Stimulated activated memory B cell treated with anti-CD40 and anti-IgM and Interleukin-4, amounts not matched to agents 10 μg/mL and 1 μg/mL and 100 μg/mL, for 72 hours (primary cell): ENCODE measurements around the gene CXADR.
"Not testable (repeated sequence)": the region's sequence is repeated elsewhere in the genome, so short reads cannot be mapped to it uniquely, and the experiment has no call there.

Experiments used
- ATAC-seq: fragments of 150-1000 bp; cut with Tn5 transposase; 2 replicates; pipeline ENCODE4 v1.10.0; 2021
- H3K27ac Mint-ChIP-seq: one replicate; pipeline ENCODE4 v1.8.0; 2022; ENCODE audit warnings: mild to moderate bottlenecking, mixed read lengths
- H3K27me3 Mint-ChIP-seq: one replicate; pipeline ENCODE4 v1.8.0; 2022; ENCODE audit warnings: mixed read lengths
- H3K36me3 Mint-ChIP-seq: one replicate; pipeline ENCODE4 v1.8.0; 2022; ENCODE audit warnings: mixed read lengths
- H3K4me1 Mint-ChIP-seq: one replicate; pipeline ENCODE4 v1.8.0; 2022; ENCODE audit warnings: mixed read lengths
- H3K4me3 Mint-ChIP-seq: one replicate; pipeline ENCODE4 v1.8.0; 2022; ENCODE audit warnings: mild to moderate bottlenecking, moderate library complexity, mixed read lengths
- H3K9me3 Mint-ChIP-seq: one replicate; pipeline ENCODE4 v1.8.0; 2022; ENCODE audit warnings: mixed read lengths

The CXADR gene

DNA sequence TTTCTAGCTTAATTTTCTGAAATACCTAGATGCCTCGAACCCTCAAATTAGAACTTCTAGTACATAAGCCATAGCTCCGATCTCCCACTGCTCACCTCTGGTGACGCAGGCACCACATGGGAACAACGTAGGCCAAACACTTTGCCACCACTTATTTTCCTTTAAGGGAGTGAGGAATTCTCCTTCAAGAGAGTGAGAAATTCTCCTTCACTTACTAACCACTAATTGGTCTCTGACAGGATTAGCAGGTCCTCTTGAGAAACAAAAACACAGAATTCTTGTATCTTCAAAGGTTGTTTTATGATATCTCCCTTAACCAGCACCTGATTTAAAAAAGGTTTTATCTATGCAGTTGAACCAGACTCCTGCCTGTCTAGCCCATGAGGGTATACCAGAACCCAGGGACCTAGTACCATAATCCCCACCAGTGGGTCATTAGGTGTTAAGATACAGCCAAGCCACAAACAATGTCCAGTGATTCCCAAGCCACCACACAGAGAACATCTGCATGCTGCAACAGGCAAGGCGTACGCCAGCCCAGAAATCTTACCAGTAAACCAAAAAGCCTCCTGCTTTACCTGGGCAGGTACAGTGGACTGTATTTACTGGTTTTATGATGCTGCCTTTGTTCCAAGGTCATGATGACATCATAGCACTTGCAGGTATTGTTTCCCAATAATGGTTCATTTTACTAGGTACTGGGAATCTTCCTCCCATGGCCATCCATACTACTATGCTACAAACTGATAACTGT, 20.3 kb upstream of the CXADR start:
- no peak for ATAC-seq
- Mint-ChIP-seq H3K9me3 (no peaks in the 10 kb centered on the region), H3K4me3 (no peak overlapping the region), H3K27ac (no peak overlapping the region), H3K27me3 (peaks cover 38% of the 10 kb centered on the region), H3K36me3 (no peaks in the 10 kb centered on the region), H3K4me1 (no peaks in the 10 kb centered on the region)

DNA sequence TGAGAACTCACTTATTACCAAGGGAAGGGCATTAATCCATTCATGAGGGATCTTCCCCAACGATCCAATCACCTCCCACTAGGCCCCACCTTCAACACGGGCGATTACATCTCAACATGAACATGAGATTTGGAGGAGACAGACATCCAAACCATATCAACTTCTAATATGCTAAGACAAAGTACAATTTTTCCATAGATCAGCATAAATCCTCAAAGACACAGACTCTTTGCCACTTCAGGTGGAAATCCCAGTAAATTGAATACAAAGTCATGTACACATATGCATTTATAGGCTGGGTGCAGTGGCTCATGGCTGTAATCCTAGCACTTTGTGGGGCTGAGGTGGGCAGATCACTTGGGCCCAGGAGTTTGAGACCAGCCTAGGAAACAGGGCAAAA, 18.8 kb upstream of the CXADR start:
- Mint-ChIP-seq H3K27me3 (peaks cover 38% of the 10 kb centered on the region), H3K4me1 (no peaks in the 10 kb centered on the region), H3K27ac (no peak overlapping the region), H3K4me3 (no peak overlapping the region), H3K9me3 (no peaks in the 10 kb centered on the region), H3K36me3 (no peaks in the 10 kb centered on the region)
- ATAC-seq: no peak

DNA sequence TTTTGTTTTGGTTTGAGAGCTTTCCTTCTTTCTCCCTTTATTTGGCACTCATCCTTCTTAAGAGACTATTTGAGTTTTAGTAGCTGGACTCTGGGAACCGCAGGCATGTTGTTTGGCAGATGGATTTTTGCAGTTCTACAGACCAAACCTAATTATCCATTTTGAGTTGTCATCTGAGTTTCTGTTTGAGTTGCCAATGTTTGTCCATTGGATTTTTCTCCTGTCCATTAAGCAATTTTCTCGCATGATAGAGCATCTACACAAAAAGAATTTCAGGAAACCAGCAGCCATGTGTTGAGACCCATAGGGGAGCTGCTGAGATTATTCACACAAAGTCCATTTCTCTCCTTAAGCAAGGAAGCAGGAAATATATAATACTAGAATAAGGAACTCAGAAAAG, 17.2 kb upstream of the CXADR start:
- no peak for ATAC-seq
- Mint-ChIP-seq H3K4me3 (no peak overlapping the region), H3K27me3 (peaks cover 38% of the 10 kb centered on the region), H3K27ac (no peak overlapping the region), H3K36me3 (no peaks in the 10 kb centered on the region), H3K9me3 (no peaks in the 10 kb centered on the region), H3K4me1 (no peaks in the 10 kb centered on the region)

DNA sequence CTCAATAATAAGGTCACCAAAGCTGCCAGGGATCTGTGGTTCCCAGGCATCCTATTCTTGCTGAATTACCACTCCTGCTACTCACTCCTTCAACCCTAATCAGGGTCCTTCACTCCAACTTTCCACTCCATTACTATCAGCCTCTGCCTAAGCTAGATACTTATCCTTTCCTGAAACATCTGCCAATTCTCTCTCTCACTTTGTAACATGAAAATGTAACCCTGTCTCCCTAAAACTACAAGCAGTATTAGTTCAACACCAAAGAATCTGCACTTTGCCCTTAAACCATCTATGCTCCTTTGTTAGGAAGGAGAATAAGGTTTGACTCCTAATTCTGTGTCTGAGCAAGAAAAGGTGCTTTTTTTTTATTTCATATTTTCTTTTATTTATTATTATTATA, 15.5 kb upstream of the CXADR start:
- no peaks in the 10 kb centered on the region for H3K9me3 Mint-ChIP-seq
- H3K4me1 Mint-ChIP-seq: no peaks in the 10 kb centered on the region
- H3K36me3 Mint-ChIP-seq: no peaks in the 10 kb centered on the region
- ATAC-seq: no peak
- no peak overlapping the region for H3K4me3 Mint-ChIP-seq
- peaks cover 29% of the 10 kb centered on the region for H3K27me3 Mint-ChIP-seq
- no peak overlapping the region for H3K27ac Mint-ChIP-seq

DNA sequence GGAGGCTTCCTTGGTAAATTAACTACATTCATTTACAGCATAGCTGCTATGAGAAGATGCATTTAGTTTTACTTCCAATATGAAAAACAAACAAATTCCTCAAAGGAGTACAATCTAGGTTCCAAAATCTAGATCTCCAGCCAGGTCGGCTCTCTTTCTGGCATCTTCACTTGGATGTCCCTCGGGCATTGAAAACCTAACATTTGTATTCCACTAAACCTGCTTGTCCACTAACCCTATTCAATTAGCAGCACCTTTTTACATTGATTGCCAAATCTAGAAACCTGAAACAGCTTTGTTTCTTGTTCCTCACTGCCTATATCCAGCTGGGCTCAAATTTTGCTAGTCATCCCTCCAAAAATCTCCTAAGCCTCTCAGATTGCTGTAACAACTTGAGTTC, 14.3 kb upstream of the CXADR start:
- Mint-ChIP-seq H3K4me3 (no peak overlapping the region), H3K27ac (no peak overlapping the region), H3K4me1 (no peaks in the 10 kb centered on the region), H3K9me3 (no peaks in the 10 kb centered on the region), H3K36me3 (no peaks in the 10 kb centered on the region), H3K27me3 (peaks cover 29% of the 10 kb centered on the region)
- no peak for ATAC-seq

DNA sequence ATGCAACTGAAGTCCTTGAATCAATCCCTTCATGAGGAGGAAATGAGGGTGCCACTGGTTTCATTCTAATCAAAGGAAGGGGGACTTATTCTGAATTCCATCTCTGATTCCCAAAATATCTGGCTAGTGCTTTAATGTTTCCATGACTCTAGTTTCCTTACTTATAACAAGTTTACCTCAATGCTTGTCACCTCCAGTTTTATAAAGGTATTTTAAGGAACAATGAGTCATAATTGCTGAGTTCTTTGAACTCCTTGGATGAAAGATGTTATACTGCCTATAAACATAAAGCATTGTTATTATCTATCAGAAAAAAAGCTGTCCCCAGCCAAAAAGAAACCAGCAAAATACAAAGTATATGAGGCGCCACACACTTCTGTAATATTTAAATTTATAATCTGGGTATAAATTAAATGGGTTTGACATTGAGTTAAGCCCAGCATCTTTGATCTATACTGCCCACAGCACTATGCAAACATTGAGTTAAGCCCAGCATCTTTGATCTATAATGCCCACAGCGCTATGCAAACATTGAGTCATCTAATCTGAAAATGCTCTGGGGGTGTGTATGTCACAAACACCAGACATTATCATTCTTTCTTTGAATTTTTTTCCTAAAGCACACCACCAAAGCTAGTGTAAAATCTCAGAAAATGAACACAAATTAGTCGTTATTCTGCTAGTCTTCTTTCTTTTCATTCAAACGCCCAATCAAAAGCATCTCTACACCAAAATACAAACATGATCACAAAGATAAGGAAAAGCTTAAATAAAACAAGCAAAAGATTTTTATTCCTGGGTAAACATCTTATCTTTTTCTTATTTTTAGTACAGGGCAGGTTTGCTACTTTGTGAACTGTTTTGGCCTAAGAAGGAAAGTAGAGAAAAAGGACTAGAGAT, 11.5 kb upstream of the CXADR start:
- Mint-ChIP-seq H3K9me3 (peaks cover 3% of the 10 kb centered on the region), H3K4me3 (no peak overlapping the region), H3K27me3 (peaks cover 8% of the 10 kb centered on the region), H3K4me1 (no peaks in the 10 kb centered on the region), H3K36me3 (no peaks in the 10 kb centered on the region), H3K27ac (no peak overlapping the region)
- no peak for ATAC-seq

DNA sequence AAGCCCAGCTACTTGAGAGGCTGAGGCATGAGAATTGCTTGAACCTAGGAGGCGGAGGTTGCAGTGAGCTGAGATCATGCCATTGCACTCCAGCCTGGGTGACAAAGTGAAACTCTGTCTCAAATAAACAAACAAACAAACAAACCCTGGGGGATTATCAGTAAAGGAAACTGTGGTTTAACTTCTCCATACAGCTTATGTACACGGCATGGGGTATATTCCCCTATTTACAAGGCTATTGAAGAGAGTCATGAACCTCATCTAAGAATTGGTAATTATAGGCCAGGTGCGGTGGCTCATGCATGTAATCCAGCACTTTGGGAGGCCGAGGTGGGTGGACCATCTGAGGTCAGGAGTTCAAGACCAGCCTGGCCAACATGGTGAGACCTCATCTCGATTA, 9.9 kb upstream of the CXADR start:
- ATAC-seq, H3K9me3 Mint-ChIP-seq, H3K27ac Mint-ChIP-seq, H3K4me3 Mint-ChIP-seq, H3K27me3 Mint-ChIP-seq, H3K4me1 Mint-ChIP-seq, H3K36me3 Mint-ChIP-seq: not testable (repeated sequence)

DNA sequence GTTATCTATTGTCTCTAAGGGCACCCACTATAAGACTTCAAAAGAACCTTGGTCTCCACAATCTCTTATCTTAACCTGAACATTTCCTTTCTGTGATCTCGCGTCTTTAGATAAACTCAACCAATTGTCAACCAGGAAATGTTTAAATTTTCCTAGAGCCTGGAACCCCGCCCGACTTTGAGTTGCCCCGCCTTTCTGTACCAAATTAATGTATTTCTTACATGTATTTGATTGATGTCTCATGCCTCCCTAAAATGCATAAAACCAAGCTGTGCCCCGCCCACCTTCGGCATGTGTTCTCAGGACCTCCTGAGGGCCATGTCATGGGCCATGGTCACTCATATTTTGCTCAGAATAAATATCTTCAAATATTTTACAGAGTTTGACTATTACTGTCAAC, 5.9 kb upstream of the CXADR start:
- no peaks in the 10 kb centered on the region for H3K36me3 Mint-ChIP-seq
- no peak overlapping the region for H3K4me3 Mint-ChIP-seq
- peaks cover 2% of the 10 kb centered on the region for H3K4me1 Mint-ChIP-seq
- peaks cover 3% of the 10 kb centered on the region for H3K9me3 Mint-ChIP-seq
- no peak overlapping the region for H3K27ac Mint-ChIP-seq
- ATAC-seq: no peak
- H3K27me3 Mint-ChIP-seq: peaks cover 12% of the 10 kb centered on the region

DNA sequence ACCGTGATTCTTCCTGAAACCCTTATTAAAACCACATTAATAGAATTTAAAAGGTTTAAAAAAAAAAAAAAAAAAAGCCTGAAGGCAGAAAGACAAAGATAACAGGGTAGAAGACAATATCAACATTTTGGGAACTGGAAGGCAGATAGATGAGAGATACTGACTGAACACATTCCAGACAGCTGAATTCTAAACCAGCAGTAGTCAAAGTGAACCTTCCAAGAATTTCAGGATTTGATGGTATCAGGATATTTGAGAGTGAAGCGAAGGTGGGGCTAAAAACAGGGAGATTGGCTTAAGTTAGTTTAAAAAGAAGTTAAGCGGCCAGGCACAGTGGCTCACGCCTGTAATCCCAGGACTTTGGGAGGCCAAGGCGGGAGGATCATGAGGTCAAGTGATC, 5.3 kb upstream of the CXADR start:
- Mint-ChIP-seq H3K27ac (no peak overlapping the region), H3K27me3 (peaks cover 19% of the 10 kb centered on the region), H3K9me3 (peaks cover 3% of the 10 kb centered on the region), H3K4me3 (no peak overlapping the region), H3K4me1 (peaks cover 9% of the 10 kb centered on the region), H3K36me3 (no peaks in the 10 kb centered on the region)
- no peak for ATAC-seq

DNA sequence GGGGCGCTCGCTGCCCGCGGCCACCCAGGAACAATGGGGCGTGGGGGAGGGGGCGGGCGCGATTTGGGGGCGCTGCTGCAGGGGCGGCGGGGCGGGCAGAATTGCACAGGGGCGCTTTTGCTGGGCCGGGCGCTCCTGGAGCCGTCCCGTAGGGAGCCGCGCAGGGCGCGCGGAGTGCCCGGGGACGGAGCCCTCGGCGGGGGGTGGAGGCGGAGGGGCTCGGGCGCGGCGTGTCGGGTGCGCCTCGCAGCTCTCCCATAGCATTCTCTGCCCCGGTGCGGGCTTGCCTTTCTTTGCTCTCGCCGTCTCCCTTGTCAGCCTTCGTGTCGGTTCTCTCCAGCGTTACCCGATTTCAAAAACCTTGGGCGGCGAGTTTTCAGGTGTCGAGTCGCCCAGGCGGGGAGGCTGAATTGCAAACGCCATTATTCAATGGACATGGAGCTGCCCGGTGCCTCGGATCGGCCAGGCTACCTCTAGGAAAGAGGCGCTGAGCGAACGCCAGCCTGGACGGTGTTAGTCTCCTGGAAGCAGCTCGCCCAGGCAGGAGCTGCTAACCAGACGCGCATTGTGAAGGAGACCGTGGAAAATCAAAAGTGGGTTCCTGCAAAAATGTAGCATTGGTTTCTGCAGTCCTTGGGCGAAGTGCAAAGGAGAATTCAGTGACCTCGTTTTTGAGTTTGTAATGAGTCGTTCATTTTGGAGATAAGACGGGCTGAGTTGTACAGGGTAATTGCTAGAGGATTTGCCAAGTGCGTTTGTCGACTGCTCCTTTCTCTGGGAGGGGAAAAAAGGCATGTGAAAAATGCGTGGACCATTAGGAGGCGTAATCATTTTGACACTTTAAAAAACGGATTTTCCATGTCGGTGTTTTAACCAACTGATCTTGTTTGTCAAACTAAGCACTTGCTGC, 626 bp downstream of the CXADR start:
- H3K4me1 Mint-ChIP-seq: peaks cover 17% of the 10 kb centered on the region
- ATAC-seq: peak; percentile 59
- no peaks in the 10 kb centered on the region for H3K9me3 Mint-ChIP-seq
- peaks cover 46% of the 10 kb centered on the region for H3K27me3 Mint-ChIP-seq
- no peaks in the 10 kb centered on the region for H3K36me3 Mint-ChIP-seq
- no peak overlapping the region for H3K27ac Mint-ChIP-seq
- H3K4me3 Mint-ChIP-seq: peak overlapping the region; percentile 84

DNA sequence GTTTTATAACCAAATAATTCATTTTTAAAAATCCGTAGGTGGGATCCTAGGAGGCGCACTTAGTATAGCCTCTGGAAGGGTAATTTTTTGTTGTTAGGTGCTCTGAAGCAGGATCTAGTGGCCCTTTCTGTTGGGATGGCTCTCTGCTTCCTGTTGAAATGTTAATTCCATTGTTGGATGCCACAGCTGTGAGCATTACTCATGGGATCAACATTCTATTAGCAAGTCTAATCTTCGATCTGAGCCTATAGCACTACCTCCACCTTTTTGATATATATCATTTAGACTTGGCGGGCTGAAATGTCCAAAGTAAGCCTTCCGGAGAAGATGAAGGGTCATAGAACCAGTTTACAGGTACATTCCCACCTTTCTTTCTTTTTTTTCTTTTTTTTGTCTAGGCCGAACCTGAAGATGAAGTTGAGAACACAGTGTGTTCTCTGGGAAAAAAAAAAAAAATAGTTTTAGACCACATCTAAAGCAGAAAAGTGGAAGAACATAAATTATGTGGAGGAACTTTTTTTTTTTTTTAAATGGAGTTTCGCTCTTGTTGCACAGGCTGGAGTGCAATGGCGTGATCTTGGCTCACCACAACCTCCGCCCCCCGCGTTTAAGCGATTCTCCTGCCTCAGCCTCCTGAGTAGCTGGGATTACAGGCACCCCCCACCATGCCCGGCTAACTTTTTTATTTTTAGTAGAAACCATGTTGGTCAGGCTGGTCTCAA, 1.4 kb downstream of the CXADR start:
- Mint-ChIP-seq H3K36me3 (no peaks in the 10 kb centered on the region), H3K4me1 (peaks cover 17% of the 10 kb centered on the region), H3K9me3 (no peaks in the 10 kb centered on the region), H3K27ac (no peak overlapping the region), H3K4me3 (no peak overlapping the region), H3K27me3 (peaks cover 46% of the 10 kb centered on the region)
- ATAC-seq: no peak

DNA sequence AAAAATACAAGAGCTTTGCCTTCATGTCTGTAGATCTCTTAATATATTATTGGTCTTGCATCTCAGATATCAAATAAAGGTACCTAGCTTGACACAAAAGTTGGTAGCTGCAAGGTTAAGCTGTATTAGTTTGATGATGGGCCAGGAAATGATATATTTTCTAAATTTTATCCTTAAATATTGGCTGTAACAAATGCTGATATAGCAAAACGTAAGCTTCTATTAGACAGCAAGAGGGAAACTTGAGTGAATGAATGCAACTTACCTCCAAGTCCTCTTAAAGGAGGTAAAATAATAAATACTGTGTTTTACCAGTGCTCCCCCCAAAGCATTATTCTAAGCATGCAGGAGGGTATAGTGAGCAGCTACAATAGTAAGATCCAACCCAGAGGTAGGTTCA, 4.2 kb downstream of the CXADR start:
- not testable (repeated sequence) for H3K36me3 Mint-ChIP-seq, H3K9me3 Mint-ChIP-seq, H3K27ac Mint-ChIP-seq, ATAC-seq, H3K4me3 Mint-ChIP-seq
- peaks cover 41% of the 10 kb centered on the region for H3K27me3 Mint-ChIP-seq
- peaks cover 15% of the 10 kb centered on the region for H3K4me1 Mint-ChIP-seq

DNA sequence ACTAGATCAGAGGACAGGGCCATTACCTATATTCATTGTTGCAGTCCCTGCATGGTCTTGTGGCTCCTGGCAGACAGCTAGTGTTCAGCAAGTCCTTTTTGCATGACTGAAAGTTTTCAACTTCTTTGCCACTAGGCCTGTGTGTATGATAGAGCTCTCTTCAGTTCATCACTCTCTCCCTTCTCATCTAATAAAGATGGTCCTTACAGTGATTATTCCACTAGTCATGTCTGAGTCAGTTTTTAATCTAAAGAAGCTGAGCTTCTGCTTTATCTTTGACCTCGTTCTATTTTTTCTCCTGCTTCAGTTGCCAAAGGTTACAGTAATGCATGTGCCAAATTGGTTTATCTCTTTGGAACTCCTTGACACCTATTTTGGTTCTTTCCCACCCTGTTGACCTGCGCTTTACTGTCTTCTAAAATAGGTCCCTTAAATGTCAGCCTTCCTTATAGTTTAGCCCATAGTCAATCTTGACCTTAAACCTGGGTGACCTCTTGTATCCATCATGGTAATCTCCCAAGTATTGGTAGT, 6.4 kb downstream of the CXADR start:
- Mint-ChIP-seq H3K36me3 (no peaks in the 10 kb centered on the region), H3K9me3 (no peaks in the 10 kb centered on the region), H3K27me3 (peaks cover 23% of the 10 kb centered on the region), H3K4me1 (no peaks in the 10 kb centered on the region), H3K4me3 (no peak overlapping the region), H3K27ac (no peak overlapping the region)
- ATAC-seq: no peak

DNA sequence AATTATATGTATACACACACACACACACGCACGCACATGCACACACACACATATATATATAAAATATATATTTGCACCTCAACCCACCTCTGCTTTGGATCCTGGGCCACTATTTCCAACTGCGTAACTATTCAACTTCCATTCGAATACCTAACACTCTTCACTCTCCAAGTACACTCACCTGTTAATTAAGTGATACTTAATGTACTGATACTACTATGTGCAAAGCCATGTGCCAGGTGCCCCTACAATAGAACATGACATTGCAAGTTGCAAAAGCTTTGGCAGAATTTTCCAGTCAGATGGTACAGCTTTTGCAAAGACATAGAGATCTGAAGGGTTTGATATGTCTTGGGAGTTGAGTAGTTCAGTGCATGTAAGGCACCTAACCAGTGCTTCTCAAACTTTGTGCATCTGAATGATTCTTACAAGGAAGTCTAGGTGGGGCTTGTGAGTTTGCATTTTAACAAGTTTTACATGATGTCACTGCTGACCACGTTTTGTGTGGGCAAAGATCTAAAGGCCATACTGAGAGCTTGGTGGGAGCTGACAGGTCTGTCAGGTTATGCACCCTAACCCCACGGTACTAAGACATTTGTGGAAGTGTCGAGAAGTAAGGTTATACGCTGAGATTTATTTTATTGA, 7.2 kb downstream of the CXADR start:
- H3K27ac Mint-ChIP-seq: no peak overlapping the region
- no peaks in the 10 kb centered on the region for H3K4me1 Mint-ChIP-seq
- H3K4me3 Mint-ChIP-seq: no peak overlapping the region
- no peaks in the 10 kb centered on the region for H3K36me3 Mint-ChIP-seq
- no peaks in the 10 kb centered on the region for H3K9me3 Mint-ChIP-seq
- peaks cover 16% of the 10 kb centered on the region for H3K27me3 Mint-ChIP-seq
- no peak for ATAC-seq
